HCT116 (cell line): ENCODE measurements around the gene TRPM8. TPM values are rescaled to one million over a fixed set of nuclear protein-coding genes. Genes with fewer than 3 reads are reported as not detected.

Experiments used
- ATAC-seq: fragments of 200-7000 bp; cut with Tn5 transposase; 2 replicates; pipeline ENCODE4 v1.9.1; 2020; ENCODE audit warnings: mild to moderate bottlenecking, moderate library complexity
- BruUV-seq: library from RNA; stranded (reverse); fragments of 400-500 nt; replicated peaks from 2 replicates; lab custom pipeline; 2021; lab: Mats Ljungman, UMichigan
- CTCF ChIA-PET: fragments of 300-600 bp; sonication (Branson Sonifier 250); formaldehyde crosslinking; loops from one replicate; lab custom pipeline; 2021; ENCODE audit warnings: antibody characterized with exemption; lab: Charles Lee
- POLR2A ChIA-PET: fragments of 300-600, 350-600 bp; sonication (Branson Sonifier 250); formaldehyde crosslinking; loops from one replicate; lab custom pipeline; 2021; ENCODE audit warnings: antibody characterized with exemption; lab: Charles Lee
- RAD21 ChIA-PET, 2 experiments: fragments of 300-600 bp; sonication (Branson Sonifier 250); formaldehyde crosslinking; loops; one replicate each; lab custom pipeline; 2023; ENCODE audit warnings: low total read pairs in 2 of 2; ENCODE audit not compliant: uncharacterized antibody in 2 of 2, unreplicated experiment in 2 of 2, low non-redundant PET in 1 of 2; lab: Charles Lee
- DNase-seq: peaks from one replicate; pipeline ENCODE4 v3.0.0-alpha.2; 2010; ENCODE audit warnings: low read depth, low spot score
- H2AFZ ChIP-seq: fragments of 200-600 bp; shearing (Covaris generic), sonication (generic); 2 replicates; pipeline ENCODE4 v1.6.1; 2017; ENCODE audit warnings: low read depth, mixed run types, mixed read lengths, antibody characterized with exemption, low read length; ENCODE audit not compliant: poor library complexity, severe bottlenecking
- H3K27ac ChIP-seq: 2 replicates; pipeline ENCODE4 v1.5.1; 2012; ENCODE audit warnings: low read depth, low read length
- H3K27me3 ChIP-seq: fragments of 200-600 bp; sonication (generic); 2 replicates; pipeline ENCODE4 v1.6.1; 2016; ENCODE audit warnings: mixed run types, low read length, mixed read lengths; ENCODE audit not compliant: insufficient read depth
- H3K36me3 ChIP-seq, 2 experiments: fragments of 200-500 bp in 1 of 2; fragments of 200-600 bp in 1 of 2; sonication (Bioruptor generic) in 1 of 2; sonication (generic) in 1 of 2; 2 replicates each; pipeline versions ENCODE4 v1.5.1 to v1.6.1; 2014 to 2016; ENCODE audit warnings: low read length in 2 of 2, inconsistent platforms in 1 of 2, mixed read lengths in 1 of 2, mixed run types in 1 of 2; ENCODE audit not compliant: insufficient read depth in 2 of 2, control insufficient read depth in 1 of 2
- H3K4me1 ChIP-seq, 2 experiments: fragments of 200-600 bp in 1 of 2; sonication (generic) in 1 of 2; 2 replicates each; pipeline versions ENCODE4 v1.5.1 to v1.6.1; 2012 to 2017; ENCODE audit warnings: low read length in 2 of 2, inconsistent platforms in 1 of 2, mild to moderate bottlenecking in 1 of 2, mixed read lengths in 1 of 2, mixed run types in 1 of 2, moderate library complexity in 1 of 2; ENCODE audit not compliant: insufficient read depth in 2 of 2, control insufficient read depth in 1 of 2
- H3K4me2 ChIP-seq: fragments of 200-600 bp; sonication (generic); 2 replicates; pipeline ENCODE4 v1.6.1; 2017; ENCODE audit warnings: mixed run types, low read length, mixed read lengths
- H3K4me3 ChIP-seq, 2 experiments: fragments of 200-600 bp in 1 of 2; sonication (generic) in 1 of 2; replicated peaks in 1 of 2; 2 replicates each; pipeline ENCODE4 v1.5.1; 2011 to 2016; ENCODE audit warnings: low read length in 2 of 2, control low read depth in 1 of 2, low read depth in 1 of 2, mild to moderate bottlenecking in 1 of 2, mixed read lengths in 1 of 2, mixed run types in 1 of 2
- H3K79me2 ChIP-seq: fragments of 200-600 bp; sonication (generic); 2 replicates; pipeline ENCODE4 v1.6.1; 2017; ENCODE audit warnings: mild to moderate bottlenecking, mixed run types, low read length, moderate library complexity, mixed read lengths; ENCODE audit not compliant: insufficient read depth
- H3K9ac ChIP-seq: fragments of 200-600 bp; sonication (generic); 2 replicates; pipeline ENCODE4 v1.6.1; 2016; ENCODE audit warnings: low read length, mixed read lengths
- H3K9me2 ChIP-seq: fragments of 200-600 bp; sonication (generic), shearing (Covaris generic); 2 replicates; pipeline ENCODE4 v1.6.1; 2017; ENCODE audit warnings: mixed run types, mild to moderate bottlenecking, moderate library complexity; ENCODE audit not compliant: insufficient read depth
- H3K9me3 ChIP-seq, 2 experiments: fragments of 200-500 bp in 1 of 2; fragments of 200-600 bp in 1 of 2; sonication (Bioruptor generic) in 1 of 2; sonication (generic) in 1 of 2; 2 replicates each; pipeline ENCODE4 v1.6.1; 2014 to 2017; ENCODE audit warnings: low read length in 2 of 2, mixed read lengths in 2 of 2, inconsistent platforms in 1 of 2, low read depth in 1 of 2, mild to moderate bottlenecking in 1 of 2, mixed run types in 1 of 2, moderate library complexity in 1 of 2; ENCODE audit not compliant: control insufficient read depth in 1 of 2, insufficient read depth in 1 of 2
- H4K20me1 ChIP-seq: fragments of 200-600 bp; sonication (generic), shearing (Covaris generic); 2 replicates; pipeline ENCODE4 v1.6.1; 2017; ENCODE audit warnings: mixed run types, mild to moderate bottlenecking, moderate library complexity; ENCODE audit not compliant: insufficient read depth
- EGR1 ChIP-seq: IDR thresholded peaks from 2 replicates; pipeline ENCODE4 v1.6.1; 2012; ENCODE audit warnings: low read depth
- EZH2phosphoT487 ChIP-seq: fragments of 200-600 bp; IDR thresholded peaks from 2 replicates; pipeline ENCODE4 v1.6.1; 2018; ENCODE audit warnings: antibody characterized with exemption, borderline replicate concordance
- FOSL1 ChIP-seq: IDR thresholded peaks from 2 replicates; pipeline ENCODE4 v1.6.1; 2012; ENCODE audit warnings: low read depth
- POLR2A ChIP-seq: IDR thresholded peaks from 2 replicates; pipeline ENCODE4 v1.7.0; 2011; ENCODE audit warnings: borderline replicate concordance; ENCODE audit not compliant: insufficient read depth, insufficient read length; ENCODE audit errors: extremely low read depth
- POLR2AphosphoS5 ChIP-seq: IDR thresholded peaks from 2 replicates; pipeline ENCODE4 v1.6.1; 2011; ENCODE audit warnings: mild to moderate bottlenecking, low read depth, low read length, moderate library complexity
- SIN3A ChIP-seq: IDR thresholded peaks from 2 replicates; pipeline ENCODE4 v1.6.1; 2012; ENCODE audit warnings: low read depth
- SP1 ChIP-seq: IDR thresholded peaks from 2 replicates; pipeline ENCODE4 v1.6.1; 2012; ENCODE audit warnings: low read depth
- ZFX ChIP-seq: fragments of 450-650 bp; IDR thresholded peaks from 2 replicates; pipeline ENCODE4 v1.6.1; 2017
- ZNF274 ChIP-seq: fragments of 200-500 bp; sonication (Bioruptor generic); IDR thresholded peaks from 2 replicates; pipeline ENCODE4 v1.6.1; 2014; ENCODE audit warnings: mild to moderate bottlenecking, low read depth, low read length, inconsistent platforms
- intact Hi-C: fragments of 100-400 bp; cut with micrococcal nuclease; formaldehyde crosslinking; loops from 2 replicates; pipeline ENCODE4 v1.10.0; 2022
- total RNA-seq: library from RNA; stranded (reverse); gene quantifications from one replicate; pipeline ENCODE4 v1.2.1, GENCODE V29; 2021; ENCODE audit not compliant: unreplicated experiment
- TF ChIP-seq, protein P1 (sequence below): IDR thresholded peaks from 2 replicates; pipeline ENCODE4 v1.6.1; 2012
- TF ChIP-seq, protein P2 (sequence below), 3 experiments: fragments of 200-600 bp in 1 of 3; sonication (generic) in 1 of 3; IDR thresholded peaks in 2 of 3; conservative IDR thresholded peaks in 1 of 3; 2 replicates each; pipeline ENCODE4 v1.5.1; 2012 to 2017; ENCODE audit warnings: low read depth in 2 of 3, low read length in 2 of 3, antibody characterized with exemption in 1 of 3, borderline replicate concordance in 1 of 3, control low read depth in 1 of 3, mild to moderate bottlenecking in 1 of 3, mixed read lengths in 1 of 3, mixed run types in 1 of 3, moderate library complexity in 1 of 3; ENCODE audit not compliant: insufficient read depth in 1 of 3

TRPM8 gene
- total RNA-seq, 1 experiment from 2014 or later: 0.39 TPM

DNA sequence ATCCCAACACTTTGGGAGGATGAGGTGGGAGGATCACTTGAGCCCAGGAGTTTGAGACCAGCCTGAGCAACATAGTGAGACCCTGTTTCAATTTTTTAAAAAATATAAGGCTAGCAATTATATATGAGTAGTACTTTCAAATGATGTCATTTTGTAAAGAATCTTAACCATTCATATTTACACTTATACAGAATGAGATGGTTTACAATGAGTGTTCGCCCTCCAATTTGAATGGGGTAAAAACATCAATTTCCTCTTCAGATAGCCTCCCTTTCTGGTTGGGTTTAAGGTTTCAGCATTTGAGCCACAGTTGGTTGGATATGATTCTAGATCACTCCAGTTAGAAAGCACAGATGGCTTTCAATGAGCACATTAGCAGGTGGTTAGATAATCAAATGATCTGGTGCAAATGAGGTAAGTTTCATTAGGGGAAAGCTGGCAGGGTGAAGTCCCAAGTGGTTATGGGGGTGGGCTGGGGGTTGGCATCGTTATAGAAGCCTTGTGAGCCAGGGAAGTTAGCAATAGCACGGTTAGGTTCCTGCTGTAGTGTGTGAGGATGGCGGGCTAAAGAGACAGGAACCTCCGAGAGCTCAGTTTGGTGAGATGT lies 63.9 kb downstream of the TRPM8 start:
- H3K4me3 ChIP-seq: no peak overlapping the region
- no peaks in the 10 kb centered on the region for H3K9me2 ChIP-seq
- no peak overlapping the region for H3K9ac ChIP-seq
- intact Hi-C loops: no loop called here
- no peaks in the 10 kb centered on the region for H3K36me3 ChIP-seq
- BruUV-seq: no TSS peak
- ChIA-PET POLR2A (no interaction called here), CTCF (interaction anchor here (2.0 kb wide), 1 partner anchor 1136 kb away, joined by 6 read pairs; no protein-coding TSS in a partner anchor), RAD21 (no interaction called here)
- peaks cover 15 to 44% of the 10 kb centered on the region in 2 experiments for H3K4me1 ChIP-seq
- ATAC-seq (no peak), DNase-seq (no peak)
- H4K20me1 ChIP-seq: no peaks in the 10 kb centered on the region
- peak overlapping the region; percentile 52 for H3K4me2 ChIP-seq
- TF ChIP-seq ZNF274 (no peak), SP1 (no peak), ZFX (no peak), EGR1 (no peak), FOSL1 (no peak), POLR2AphosphoS5 (no peak), POLR2A (no peak)
- no peak overlapping the region for H2AFZ ChIP-seq
- H3K27me3 ChIP-seq: no peaks in the 10 kb centered on the region
- H3K9me3 ChIP-seq: no peaks in the 10 kb centered on the region
- H3K79me2 ChIP-seq: no peaks in the 10 kb centered on the region
- H3K27ac ChIP-seq: no peak overlapping the region

DNA sequence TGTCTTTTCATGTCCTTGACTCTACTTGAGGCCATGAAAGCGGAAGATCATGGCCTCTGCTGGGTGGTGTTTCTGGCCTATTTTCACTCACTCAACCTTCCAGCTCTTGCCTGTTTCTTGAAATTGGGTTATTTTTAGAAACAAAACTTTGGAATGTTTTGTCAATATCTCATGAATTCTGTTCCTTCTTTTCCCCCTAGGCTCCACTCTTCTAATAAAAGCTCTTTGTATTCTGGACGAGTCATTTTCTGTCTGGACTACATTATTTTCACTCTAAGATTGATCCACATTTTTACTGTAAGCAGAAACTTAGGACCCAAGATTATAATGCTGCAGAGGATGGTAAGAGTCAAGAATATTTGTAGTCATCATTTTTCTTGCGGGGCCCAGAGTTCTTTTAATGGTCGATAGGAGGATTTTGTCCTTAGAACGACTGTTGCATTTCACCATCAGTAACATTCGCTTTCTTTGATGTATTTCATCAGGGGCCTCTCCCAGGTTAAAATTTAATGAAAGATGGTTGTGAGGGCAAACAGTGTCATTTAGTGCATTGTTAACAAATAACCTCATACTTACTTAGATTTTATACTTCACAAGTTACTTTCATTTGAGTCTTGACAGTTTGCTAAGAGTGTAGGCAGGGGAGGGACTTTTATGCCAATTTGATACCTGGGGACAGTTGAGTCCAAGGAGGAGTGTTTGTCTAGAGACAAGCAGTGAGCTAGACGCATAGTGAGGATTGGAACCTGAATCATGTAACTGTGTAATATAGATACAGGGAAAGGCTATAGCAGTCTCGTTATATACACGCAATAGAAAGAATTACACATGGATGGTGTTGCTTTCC lies 64.6 kb downstream of the TRPM8 start:
- Histone ChIP-seq H3K27me3 (no peaks in the 10 kb centered on the region), H3K4me2 (peak overlapping the region; percentile 52), H4K20me1 (no peaks in the 10 kb centered on the region), H3K9me2 (no peaks in the 10 kb centered on the region), H3K4me3 (no peak overlapping the region), H2AFZ (peak overlapping the region; percentile 39), H3K9me3 (no peaks in the 10 kb centered on the region), H3K9ac (no peak overlapping the region), H3K36me3 (no peaks in the 10 kb centered on the region), H3K79me2 (no peaks in the 10 kb centered on the region)
- ChIA-PET CTCF (interaction anchor here (2.0 kb wide), 1 partner anchor 1135 kb away, joined by 6 read pairs; no protein-coding TSS in a partner anchor), POLR2A (no interaction called here), RAD21 (interaction anchor here in 1 of 2 experiments (0.6 kb wide), 1 partner anchor 8 kb away, joined by 3 read pairs; no protein-coding TSS in a partner anchor)
- no TSS peak for BruUV-seq
- intact Hi-C loops: no loop called here
- ATAC-seq (peak; percentile 36; the same call in 1 of the 2 replicates), DNase-seq (no peak)
- TF ChIP-seq, protein P1, sequence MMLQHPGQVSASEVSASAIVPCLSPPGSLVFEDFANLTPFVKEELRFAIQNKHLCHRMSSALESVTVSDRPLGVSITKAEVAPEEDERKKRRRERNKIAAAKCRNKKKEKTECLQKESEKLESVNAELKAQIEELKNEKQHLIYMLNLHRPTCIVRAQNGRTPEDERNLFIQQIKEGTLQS: no peak
- TF ChIP-seq EZH2phosphoT487: no peak
- TF ChIP-seq, protein P2, sequence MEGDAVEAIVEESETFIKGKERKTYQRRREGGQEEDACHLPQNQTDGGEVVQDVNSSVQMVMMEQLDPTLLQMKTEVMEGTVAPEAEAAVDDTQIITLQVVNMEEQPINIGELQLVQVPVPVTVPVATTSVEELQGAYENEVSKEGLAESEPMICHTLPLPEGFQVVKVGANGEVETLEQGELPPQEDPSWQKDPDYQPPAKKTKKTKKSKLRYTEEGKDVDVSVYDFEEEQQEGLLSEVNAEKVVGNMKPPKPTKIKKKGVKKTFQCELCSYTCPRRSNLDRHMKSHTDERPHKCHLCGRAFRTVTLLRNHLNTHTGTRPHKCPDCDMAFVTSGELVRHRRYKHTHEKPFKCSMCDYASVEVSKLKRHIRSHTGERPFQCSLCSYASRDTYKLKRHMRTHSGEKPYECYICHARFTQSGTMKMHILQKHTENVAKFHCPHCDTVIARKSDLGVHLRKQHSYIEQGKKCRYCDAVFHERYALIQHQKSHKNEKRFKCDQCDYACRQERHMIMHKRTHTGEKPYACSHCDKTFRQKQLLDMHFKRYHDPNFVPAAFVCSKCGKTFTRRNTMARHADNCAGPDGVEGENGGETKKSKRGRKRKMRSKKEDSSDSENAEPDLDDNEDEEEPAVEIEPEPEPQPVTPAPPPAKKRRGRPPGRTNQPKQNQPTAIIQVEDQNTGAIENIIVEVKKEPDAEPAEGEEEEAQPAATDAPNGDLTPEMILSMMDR (IDR thresholded peaks at IDR 0.05 in 2 of 3, conservative IDR thresholded peaks at IDR 0.05 in 1 of 3; ENCODE audit: borderline replicate concordance in 1 of 3, insufficient read depth in 1 of 3, low read depth in 2 of 3, low read length in 2 of 3): no peak
- TF ChIP-seq SIN3A: no peak
- TF ChIP-seq, all 23 proteins: peak for 0
- peaks cover 14 to 37% of the 10 kb centered on the region in 2 experiments for H3K4me1 ChIP-seq
- no peak overlapping the region for H3K27ac ChIP-seq
